GM18909 (cell line): ENCODE measurements around the gene LLGL2.
"Not testable (repeated sequence)": the region's sequence is repeated elsewhere in the genome, so short reads cannot be mapped to it uniquely, and the experiment has no call there.

Source experiments
- ATAC-seq: cut with Tn5 transposase; IDR thresholded peaks from one replicate; pipeline ENCODE4 v1.9.1; 2021; ENCODE audit warnings: mild to moderate bottlenecking; ENCODE audit not compliant: unreplicated experiment, poor library complexity

Gene LLGL2

GRCh38 chr17:75565618-75566017, 40.1 kb downstream of the LLGL2 start:
- no peak for ATAC-seq

- ATAC-seq, result no peak
Measured at GRCh38 chr17:75566416-75566815, 40.9 kb downstream of the LLGL2 start.

- no peak for ATAC-seq
Measured at GRCh38 chr17:75566834-75567233, 41.3 kb downstream of the LLGL2 start.

- ATAC-seq, result no peak
Measured at GRCh38 chr17:75568412-75569255, 43.1 kb downstream of the LLGL2 start.

- ATAC-seq, result no peak
Measured at GRCh38 chr17:75570034-75570676, 44.7 kb downstream of the LLGL2 start.

DNA sequence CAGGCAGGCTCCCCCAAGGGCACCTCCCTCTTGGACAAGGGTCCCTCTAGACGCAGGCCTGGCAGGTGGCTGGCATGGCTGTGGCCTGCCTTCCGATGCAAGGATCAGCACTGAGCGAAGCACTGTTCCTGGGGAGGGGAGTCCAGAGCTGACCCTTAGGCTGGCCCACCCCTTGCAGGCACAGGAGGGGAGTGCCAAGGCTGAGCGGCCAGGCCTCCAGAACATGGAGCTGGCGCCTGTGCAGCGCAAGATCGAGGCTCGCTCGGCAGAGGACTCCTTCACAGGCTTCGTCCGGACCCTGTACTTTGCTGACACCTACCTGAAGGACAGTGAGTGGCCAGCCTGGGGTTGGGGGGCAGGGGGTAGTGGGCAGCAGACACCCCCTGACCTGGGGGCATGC, 45.3 kb downstream of the LLGL2 start:
- ATAC-seq, result no peak

DNA sequence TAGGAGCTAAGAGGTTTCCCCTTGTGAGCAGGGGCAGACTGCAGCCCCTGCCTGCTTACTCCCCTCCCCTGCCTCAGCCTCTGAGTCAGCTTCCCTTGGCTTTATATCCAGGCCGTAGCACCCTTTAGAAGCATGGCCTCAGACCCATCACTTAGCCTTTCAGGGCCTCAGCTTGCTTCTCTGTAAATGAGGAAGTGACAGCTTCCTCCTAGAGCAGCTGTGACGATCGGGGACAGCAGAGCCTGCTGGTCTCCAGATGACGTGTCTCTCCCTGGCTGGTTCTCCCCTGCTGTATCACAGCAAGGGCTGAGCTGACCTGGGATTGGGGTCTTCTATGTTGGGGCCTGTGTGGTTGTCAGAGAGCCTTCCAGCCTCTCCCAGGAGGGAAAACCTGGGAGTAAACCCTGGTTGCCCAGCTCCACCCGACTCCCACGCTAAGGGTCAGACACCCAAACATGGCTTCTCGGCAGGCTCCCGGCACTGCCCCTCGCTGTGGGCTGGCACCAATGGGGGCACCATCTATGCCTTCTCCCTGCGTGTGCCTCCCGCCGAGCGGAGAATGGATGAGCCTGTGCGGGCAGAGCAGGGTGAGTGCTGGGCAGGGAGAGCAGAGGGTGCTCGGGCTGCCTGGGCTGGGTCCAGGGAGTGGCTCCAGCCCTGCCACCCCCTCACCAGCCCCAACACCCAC, 45.8 kb downstream of the LLGL2 start:
- no peak for ATAC-seq

GRCh38 chr17:75571885-75572215, 46.4 kb downstream of the LLGL2 start:
- ATAC-seq, result no peak

- no peak for ATAC-seq
Measured at GRCh38 chr17:75572713-75573539, 47.4 kb downstream of the LLGL2 start.

GRCh38 chr17:75573540-75573957, 48.1 kb downstream of the LLGL2 start:
- ATAC-seq, result no peak

DNA sequence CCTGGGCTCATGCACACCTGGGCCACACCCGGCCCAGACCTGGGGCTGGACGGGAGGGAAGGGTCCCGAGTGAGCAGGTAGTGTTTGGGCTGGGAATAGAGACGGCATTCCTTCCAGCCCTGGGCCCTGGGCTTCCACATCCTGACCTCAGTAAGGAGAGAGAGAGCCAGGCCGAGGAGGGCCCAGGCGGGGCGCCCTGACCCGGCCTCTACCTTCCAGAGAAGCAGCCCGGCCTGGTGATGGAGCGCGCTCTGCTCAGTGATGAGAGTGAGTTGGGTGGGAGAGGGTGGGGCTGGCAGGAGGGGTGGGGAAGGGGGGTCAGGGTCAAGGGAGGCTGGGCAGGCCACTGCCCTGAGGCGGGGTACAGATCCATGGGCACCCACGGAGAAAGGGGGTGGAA, 48.5 kb downstream of the LLGL2 start:
- ATAC-seq, result no peak

DNA sequence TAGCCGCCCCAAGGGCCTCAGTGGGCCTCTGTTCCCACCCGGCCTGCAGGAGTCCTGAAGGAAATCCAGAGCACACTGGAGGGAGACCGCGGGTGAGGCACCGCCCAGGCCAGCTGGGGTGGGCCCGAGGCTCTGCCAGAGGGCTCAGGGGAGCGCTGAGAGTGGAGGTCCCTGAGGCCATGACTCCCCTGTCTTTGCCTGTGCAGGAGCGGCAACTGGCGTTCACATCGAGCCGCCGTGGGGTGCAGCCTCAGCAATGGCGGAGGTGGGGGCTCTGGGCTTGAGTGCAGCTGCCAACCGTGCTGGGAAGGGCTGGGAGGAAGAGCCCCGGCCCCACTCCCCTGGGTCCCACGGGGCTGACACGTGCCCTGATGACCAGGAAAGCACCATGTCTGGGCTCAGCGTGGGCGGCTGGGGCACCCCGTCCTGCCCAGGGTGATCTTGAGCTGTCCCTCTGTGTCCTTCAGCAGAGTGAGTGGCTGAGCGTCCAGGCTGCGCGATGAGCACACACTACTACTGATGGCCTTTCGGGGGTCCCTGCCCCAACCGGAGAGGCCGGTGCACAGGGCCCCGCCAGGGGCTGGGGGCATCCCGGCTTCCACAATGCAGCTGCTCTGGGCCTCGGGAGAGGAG, 49.0 kb downstream of the LLGL2 start:
- no peak for ATAC-seq

DNA sequence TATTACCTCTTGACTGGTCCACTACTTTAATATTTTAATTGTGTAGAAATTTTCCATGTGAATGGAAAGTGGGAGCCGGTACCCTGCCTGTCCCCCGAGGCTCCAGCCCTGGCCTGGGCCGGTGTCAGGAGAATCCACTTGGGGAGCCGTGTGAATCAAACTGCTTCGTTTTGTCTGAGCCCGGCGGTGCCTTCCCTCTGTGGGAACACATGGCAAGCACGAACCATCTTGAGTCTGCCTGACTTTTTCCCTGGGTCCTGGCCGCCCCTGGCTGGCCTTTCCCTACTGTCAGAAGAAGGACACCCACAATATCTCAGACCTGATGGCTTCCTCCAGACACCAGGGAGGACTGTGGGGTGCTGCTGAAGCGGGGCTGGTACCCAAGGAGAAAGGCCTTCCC, 49.7 kb downstream of the LLGL2 start:
- ATAC-seq, result no peak

DNA sequence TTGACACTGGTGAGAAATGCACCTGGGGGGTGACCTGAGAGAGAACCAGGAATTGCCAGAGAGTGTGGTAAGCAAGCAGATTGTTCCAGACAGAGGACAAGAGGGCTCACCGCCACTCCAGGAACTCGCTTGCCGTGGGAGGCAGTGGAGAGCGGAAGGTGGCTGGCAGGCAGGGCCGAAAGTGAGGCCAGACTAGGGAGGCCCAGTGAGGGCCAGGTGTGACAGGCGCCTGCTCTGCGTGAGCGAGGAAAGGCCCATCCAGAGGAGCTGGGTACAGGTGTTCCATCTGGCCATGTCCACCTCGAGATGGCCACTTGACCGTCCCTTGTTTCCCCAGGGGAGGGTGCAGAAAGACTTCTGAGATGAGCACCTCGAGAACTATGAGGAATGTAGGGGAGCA, 50.2 kb downstream of the LLGL2 start:
- ATAC-seq, result no peak

- no peak for ATAC-seq
Measured at GRCh38 chr17:75576661-75577060, 51.2 kb downstream of the LLGL2 start.

DNA sequence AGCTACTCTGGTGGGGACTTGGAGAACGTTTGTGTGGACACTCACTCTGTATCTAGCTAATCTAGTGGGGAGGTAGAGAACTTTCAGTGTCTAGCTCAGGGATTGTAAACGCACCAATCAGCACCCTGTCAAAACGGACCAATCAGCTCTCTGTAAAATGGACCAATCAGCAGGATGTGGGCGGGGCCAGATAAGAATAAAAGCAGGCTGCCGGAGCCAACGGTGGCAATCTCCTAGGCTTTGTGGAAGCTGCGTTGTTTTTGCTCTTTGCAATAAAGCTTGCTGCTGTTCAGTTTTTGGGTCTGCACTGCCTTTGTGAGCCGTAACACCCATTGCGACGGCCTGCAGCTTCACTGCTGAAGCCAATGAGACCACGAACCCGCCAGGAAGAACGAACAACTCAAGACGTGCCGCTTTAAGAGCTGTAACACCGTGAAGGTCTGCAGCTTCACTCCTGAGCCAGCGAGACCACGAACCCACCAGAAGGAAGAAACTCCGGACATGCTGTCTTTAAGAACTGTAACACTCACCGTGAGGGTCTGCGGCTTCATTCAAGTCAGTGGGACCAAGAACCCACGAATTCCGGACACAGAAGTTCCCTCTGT, 55.7 kb downstream of the LLGL2 start:
- not testable (repeated sequence) for ATAC-seq

DNA sequence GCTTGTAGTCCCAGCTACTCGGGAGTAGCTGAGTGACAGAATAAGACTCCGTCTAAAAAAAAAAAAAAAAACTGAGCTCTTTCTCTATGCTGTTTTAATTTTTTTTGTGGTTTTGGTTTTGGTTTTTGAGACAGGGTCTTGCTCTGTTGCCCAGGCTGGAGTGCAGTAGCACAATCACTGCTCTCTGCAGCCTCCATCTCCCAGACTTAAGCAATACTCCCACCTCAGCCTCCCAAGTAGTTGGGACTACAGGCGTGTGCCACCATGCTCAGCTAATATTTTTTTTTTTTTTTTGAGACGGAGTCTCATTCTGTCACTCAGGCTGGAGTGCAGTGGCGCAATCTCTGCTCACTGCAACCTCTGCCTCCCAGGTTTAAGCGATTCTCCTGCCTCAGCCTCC, 57.7 kb downstream of the LLGL2 start:
- ATAC-seq, result not testable (repeated sequence)

DNA sequence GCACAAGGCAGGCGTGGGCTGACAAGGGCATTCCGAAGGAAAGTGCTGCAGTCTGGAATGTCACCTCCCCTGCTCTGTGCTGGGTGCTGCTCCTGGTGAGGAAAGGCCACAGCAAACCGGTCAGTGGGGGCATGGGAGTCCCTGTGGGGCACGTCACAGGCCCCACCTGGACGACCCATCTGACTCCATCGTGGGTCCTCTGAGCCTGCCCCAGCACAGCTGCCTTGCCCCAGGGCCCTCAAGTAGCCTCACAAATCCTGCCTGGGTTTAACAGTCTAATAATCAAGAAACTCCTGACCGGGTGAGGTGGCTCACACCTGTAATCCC, 59.3 kb downstream of the LLGL2 start:
- ATAC-seq, result no peak

DNA sequence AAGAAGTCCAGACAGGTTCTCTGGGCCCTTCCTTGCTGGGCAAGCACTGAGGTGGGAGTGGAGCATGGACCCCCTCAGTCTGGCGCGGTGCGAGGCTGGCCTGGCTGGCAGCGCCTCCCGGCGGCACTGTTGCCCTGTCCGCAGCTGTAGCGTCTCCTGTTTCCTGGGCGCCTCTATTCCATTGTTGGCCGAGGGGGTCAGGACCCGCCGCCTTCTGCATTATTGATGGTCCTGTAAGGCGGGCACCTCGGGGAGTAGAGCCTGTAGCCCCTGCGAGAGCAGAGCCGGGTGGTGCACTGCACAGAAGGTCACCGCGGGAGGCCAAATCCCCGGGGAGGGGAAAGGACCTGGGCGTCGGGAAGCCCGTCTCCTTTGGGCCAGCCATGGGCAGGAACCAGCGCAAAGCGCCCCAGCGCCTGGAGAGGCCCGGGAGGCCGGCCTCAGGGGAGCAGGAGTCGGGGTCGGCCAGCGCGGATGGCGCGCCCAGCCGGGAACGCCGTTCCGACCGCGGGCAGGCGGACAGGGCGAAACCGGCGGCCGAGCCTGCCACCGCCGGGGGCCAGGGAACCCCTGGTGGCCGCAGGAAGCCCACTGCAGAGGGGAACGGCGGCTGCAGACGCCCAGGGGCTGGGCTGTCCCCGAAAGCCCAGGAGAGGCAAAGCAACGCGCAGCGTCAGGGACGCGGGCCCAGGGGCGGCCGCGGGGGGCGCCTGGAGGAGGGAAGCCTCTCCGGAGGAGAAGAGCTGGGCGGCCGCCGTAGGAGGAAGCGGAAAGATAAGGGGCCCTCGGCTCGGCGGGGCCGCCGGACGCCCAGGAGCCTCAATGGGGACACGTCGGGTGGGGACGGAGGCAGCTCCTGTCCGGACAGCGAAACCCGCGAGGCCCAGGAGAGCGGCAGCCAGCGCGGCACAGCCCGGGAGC, 62.4 kb downstream of the LLGL2 start, which contains the start of gene MYO15B:
Gene MYO15B, plus strand, starts transcription at position 126 of the 921 bp plus-strand sequence. Its CDS starts 258 bp downstream, at position 384.
- ATAC-seq, result no peak
